AG09319 (cell line): ENCODE results near the gene PSD4.

Experiments
- DNase-seq: peaks from one replicate; pipeline ENCODE4 v3.0.0-alpha.2; 2010; ENCODE audit warnings: low read depth; ENCODE audit errors: extremely low read depth
- CTCF ChIP-seq: IDR thresholded peaks from 2 replicates; pipeline ENCODE4 v1.5.1; 2011; ENCODE audit warnings: low read depth, mild to moderate bottlenecking, inconsistent platforms, low read length, moderate library complexity

Gene PSD4

GRCh38 chr2:113149553-113150257 lies 24.1 kb upstream of the PSD4 start:
- TF ChIP-seq CTCF, result no peak
- no peak for DNase-seq

GRCh38 chr2:113150258-113150601 lies 23.5 kb upstream of the PSD4 start:
- TF ChIP-seq CTCF, result no peak
- no peak for DNase-seq

- no peak for TF ChIP-seq CTCF
- no peak for DNase-seq
Measured at GRCh38 chr2:113155331-113155730, 18.4 kb upstream of the PSD4 start.

GRCh38 chr2:113156278-113157117 lies 17.3 kb upstream of the PSD4 start:
- no peak for TF ChIP-seq CTCF
- no peak for DNase-seq

GRCh38 chr2:113157118-113157896 lies 16.5 kb upstream of the PSD4 start:
- no peak for DNase-seq

GRCh38 chr2:113157897-113158753 lies 15.6 kb upstream of the PSD4 start:
- no peak for DNase-seq
- no peak for TF ChIP-seq CTCF

More at GRCh38 chr2:113157118-113157896, 16.5 kb upstream of the PSD4 start:
- TF ChIP-seq CTCF, result no peak; the same call in 1 of the 2 replicates
